HepG2 (cell line): ENCODE data around the gene MTFR1L. TPM values are rescaled to one million over a fixed set of nuclear protein-coding genes. Genes with fewer than 3 reads are reported as not detected.

Experiments
- ATAC-seq: fragments of 200-7000 bp; cut with Tn5 transposase; 3 replicates; pipeline ENCODE4 v1.9.1; 2020; ENCODE audit warnings: mild to moderate bottlenecking, moderate library complexity
- BruUV-seq: library from RNA; stranded (reverse); fragments of 400-500 nt; replicated peaks from 2 replicates; lab custom pipeline; 2021; lab: Mats Ljungman, UMichigan
- CTCF ChIA-PET: fragments of 300-600 bp; formaldehyde crosslinking; extraction: SDS; loops from one replicate; lab custom pipeline; 2021; ENCODE audit warnings: low total read pairs, inconsistent platforms, low intra/inter-chr PET ratio; lab: Yijun Ruan, JAX
- POLR2A ChIA-PET: fragments of 350-600 bp; sonication (Branson Sonifier 250); formaldehyde crosslinking; loops from one replicate; lab custom pipeline; 2020; ENCODE audit warnings: antibody characterized with exemption, inconsistent platforms; lab: Yijun Ruan, JAX
- DNase-seq: peaks from one replicate; pipeline ENCODE4 v3.0.0-alpha.2; 2015; ENCODE audit warnings: low spot score
- FAIRE-seq: peaks from 3 replicates; lab custom pipeline; 2011; peaks lifted over from hg19 to GRCh38; lab: Jason Lieb, UNC
- H2AFZ ChIP-seq: one replicate; pipeline ENCODE4 v1.6.1; 2011; ENCODE audit warnings: low read length, inconsistent platforms
- H3K27ac ChIP-seq: fragments of 300-600 bp; 3 replicates; pipeline ENCODE4 v1.8.0; 2011; ENCODE audit warnings: mixed run types, mild to moderate bottlenecking, mixed read lengths, low read length, inconsistent platforms; ENCODE audit not compliant: insufficient read depth; ENCODE audit errors: extremely low read length
- H3K27me3 ChIP-seq, 2 experiments: fragments of 200-600 bp in 1 of 2; 2 replicates in 1 of 2; 3 replicates in 1 of 2; pipeline versions ENCODE4 v1.6.0 to v1.8.0; 2011; ENCODE audit warnings: low read length in 2 of 2, mild to moderate bottlenecking in 2 of 2, moderate library complexity in 2 of 2, inconsistent platforms in 1 of 2; ENCODE audit not compliant: insufficient read depth in 2 of 2, control insufficient read depth in 1 of 2
- H3K36me3 ChIP-seq, 2 experiments: fragments of 200-600 bp in 1 of 2; replicated peaks in 1 of 2; 2 replicates in 1 of 2; 3 replicates in 1 of 2; pipeline versions ENCODE4 v1.5.1 to v1.8.0; 2011; ENCODE audit warnings: low read length in 2 of 2, inconsistent platforms in 1 of 2; ENCODE audit not compliant: insufficient read depth in 2 of 2, control insufficient read depth in 1 of 2
- H3K4me1 ChIP-seq: 2 replicates; pipeline ENCODE4 v1.5.1; 2012; ENCODE audit warnings: low read length, inconsistent platforms; ENCODE audit not compliant: insufficient read depth
- H3K4me2 ChIP-seq: 2 replicates; pipeline ENCODE4 v1.6.0; 2011; ENCODE audit warnings: low read depth, low read length, inconsistent platforms
- H3K4me3 ChIP-seq, 3 experiments: fragments of 200-600 bp in 1 of 3; sonication (generic), shearing (Covaris generic) in 1 of 3; replicated peaks in 1 of 3; 2 replicates each; pipeline ENCODE4 v1.5.1; 2011 to 2016; ENCODE audit warnings: low read length in 3 of 3, inconsistent platforms in 2 of 3, low read depth in 2 of 3, mild to moderate bottlenecking in 2 of 3, control low read depth in 1 of 3, mixed read lengths in 1 of 3; ENCODE audit not compliant: insufficient read depth in 1 of 3
- H3K79me2 ChIP-seq: one replicate; pipeline ENCODE4 v1.6.1; 2011; ENCODE audit warnings: low read length, inconsistent platforms; ENCODE audit not compliant: insufficient read depth
- H3K9ac ChIP-seq: 2 replicates; pipeline ENCODE4 v1.6.0; 2011; ENCODE audit warnings: mild to moderate bottlenecking, low read depth, low read length, inconsistent platforms; ENCODE audit not compliant: insufficient read depth
- H3K9me3 ChIP-seq: 2 replicates; pipeline ENCODE4 v1.5.1; 2012; ENCODE audit warnings: mild to moderate bottlenecking, low read length
- H4K20me1 ChIP-seq: 2 replicates; pipeline ENCODE4 v1.6.0; 2011; ENCODE audit warnings: inconsistent platforms, mild to moderate bottlenecking, low read length, moderate library complexity; ENCODE audit not compliant: insufficient read depth
- CBFB ChIP-seq: sonication (generic); formaldehyde crosslinking; IDR thresholded peaks from 2 replicates; pipeline ENCODE4 v1.4.0; 2020; ENCODE audit warnings: missing genetic modification reagents
- GABPB1 ChIP-seq: IDR thresholded peaks from 2 replicates; pipeline ENCODE4 v1.6.1; 2016; ENCODE audit warnings: mild to moderate bottlenecking, missing genetic modification reagents, moderate library complexity, missing compliant biosample characterization
- HNRNPK ChIP-seq: fragments of 200-400 bp; formaldehyde crosslinking; IDR thresholded peaks from 2 replicates; pipeline ENCODE4 v1.6.1; 2018; ENCODE audit warnings: low read length, low read depth, moderate library complexity, mild to moderate bottlenecking; ENCODE audit not compliant: poor library complexity, severe bottlenecking
- NFRKB ChIP-seq: fragments of 450-650 bp; IDR thresholded peaks from 2 replicates; pipeline ENCODE4 v1.6.1; 2017
- NFYC ChIP-seq: IDR thresholded peaks from 2 replicates; pipeline ENCODE4 v1.6.1; 2016; ENCODE audit warnings: missing genetic modification reagents, missing compliant biosample characterization
- PLRG1 ChIP-seq: fragments of 450-650 bp; conservative IDR thresholded peaks from 2 replicates; pipeline ENCODE4 v1.6.1; 2016
- RAD21 ChIP-seq: fragments of 450-650 bp; formaldehyde crosslinking; IDR thresholded peaks from 2 replicates; pipeline ENCODE4 v1.5.0; 2020; ENCODE audit warnings: mild to moderate bottlenecking
- SOX13 ChIP-seq, 3 experiments: fragments of 450-650 bp in 1 of 3; sonication (generic) in 1 of 3; formaldehyde crosslinking in 1 of 3; IDR thresholded peaks in 2 of 3; conservative IDR thresholded peaks in 1 of 3; 2 replicates each; pipeline versions ENCODE4 v1.5.0 to v1.6.1; 2016 to 2020; ENCODE audit warnings: antibody characterized with exemption in 1 of 3, mild to moderate bottlenecking in 1 of 3, missing compliant biosample characterization in 1 of 3, missing genetic modification reagents in 1 of 3, moderate library complexity in 1 of 3
- SPEN ChIP-seq: sonication (generic); formaldehyde crosslinking; IDR thresholded peaks from 2 replicates; pipeline ENCODE4 v1.5.1; 2020; ENCODE audit warnings: low read depth, mild to moderate bottlenecking, missing genetic modification reagents
- TP53 ChIP-seq: sonication (generic); formaldehyde crosslinking; conservative IDR thresholded peaks from 2 replicates; pipeline ENCODE4 v1.4.0; 2020; ENCODE audit warnings: missing genetic modification reagents
- TRIM22 ChIP-seq: fragments of 450-650 bp; IDR thresholded peaks from 2 replicates; pipeline ENCODE4 v1.6.1; 2017
- ZFX ChIP-seq: sonication (generic); formaldehyde crosslinking; IDR thresholded peaks from 2 replicates; pipeline ENCODE4 v1.4.0; 2020; ENCODE audit warnings: mild to moderate bottlenecking, low read depth, missing genetic modification reagents, moderate library complexity
- ZFYVE20 ChIP-seq: sonication (generic); formaldehyde crosslinking; IDR thresholded peaks from 2 replicates; pipeline ENCODE4 v1.8.0; 2023; ENCODE audit warnings: low read depth, mild to moderate bottlenecking, moderate library complexity, missing genetic modification reagents, borderline replicate concordance
- ZNF281 ChIP-seq: sonication (generic); formaldehyde crosslinking; IDR thresholded peaks from 2 replicates; pipeline ENCODE4 v1.4.0; 2020; ENCODE audit warnings: missing genetic modification reagents, borderline replicate concordance
- ZNF431 ChIP-seq: sonication (generic); formaldehyde crosslinking; IDR thresholded peaks from 2 replicates; pipeline ENCODE4 v1.9.0; 2022; ENCODE audit warnings: missing genetic modification reagents, low read depth, mild to moderate bottlenecking, borderline replicate concordance
- ZNF510 ChIP-seq: sonication (generic); formaldehyde crosslinking; IDR thresholded peaks from 2 replicates; pipeline ENCODE4 v1.4.0; 2020; ENCODE audit warnings: low read depth, mild to moderate bottlenecking, missing genetic modification reagents
- WGBS: methylation state at CpG from one replicate; pipeline ENCODE4 v1.1.6; 2017; ENCODE audit warnings: low lambda C conversion rate; 5-methylcytosine and 5-hydroxymethylcytosine counted together
- in situ Hi-C: cut with HindIII; loops from 2 replicates; pipeline ENCODE4 v1.10.0; 2017; ENCODE audit warnings: low pct_unique_long_range_greater_than_20kb; ENCODE audit not compliant: extremely low pct_ligation_motif_present
- intact Hi-C: fragments of 100-400 bp; cut with micrococcal nuclease; formaldehyde crosslinking; loops from one replicate; pipeline ENCODE4 v1.10.0; 2022; ENCODE audit not compliant: unreplicated experiment
- polyA plus RNA-seq, 8 experiments: library from polyadenylated mRNA; depleted of rRNA in 3 of 8; stranded (reverse) in 7 of 8; unstranded in 1 of 8; fragments of >200 nt; fragmentation: Illumina TruSeq in 4 of 8; extraction: Trizol in 4 of 8; gene quantifications; 2 replicates each; pipeline versions ENCODE4 v1.2.1 to v1.2.3, GENCODE V29; 2011 to 2016; ENCODE audit warnings: low read depth in 4 of 8, missing spikeins in 1 of 8, mixed read lengths in 1 of 8; ENCODE audit not compliant: insufficient read depth in 1 of 8
- total RNA-seq, 5 experiments: library from RNA; depleted of rRNA; stranded (reverse); fragments of >200 nt; fragmentation: Illumina TruSeq; extraction: Trizol; gene quantifications; 2 replicates each; pipeline ENCODE4 v1.2.3, GENCODE V29; 2016; ENCODE audit warnings: low read depth in 1 of 5
- TF ChIP-seq, protein P1 (sequence below): sonication (generic); formaldehyde crosslinking; IDR thresholded peaks from 2 replicates; pipeline ENCODE4 v1.8.1; 2023; ENCODE audit warnings: mild to moderate bottlenecking, missing genetic modification reagents
- TF ChIP-seq, protein P2 (sequence below): sonication (generic); formaldehyde crosslinking; IDR thresholded peaks from 2 replicates; pipeline ENCODE4 v1.8.0; 2022; ENCODE audit warnings: mild to moderate bottlenecking, missing genetic modification reagents, borderline replicate concordance

The MTFR1L gene
- total and polyA plus RNA-seq, 2 of the 13 experiments (the other 11 are each of a cell fraction or from before 2014, with no cell fraction given) = 38.0 to 55.7 TPM

GRCh38 chr1:25805863-25806225 lies 13.9 kb upstream of the MTFR1L start:
- H3K4me1 ChIP-seq = peaks cover 6% of the 10 kb centered on the region
- ATAC-seq (no peak), DNase-seq (no peak), FAIRE-seq (no peak)
- BruUV-seq = no TSS peak
- H3K27ac ChIP-seq = no peak overlapping the region
- 89% methylated on average over 3 of the region's 3 CpGs for WGBS
- no peak overlapping the region for H3K9ac ChIP-seq
- no peak overlapping the region for H3K4me3 ChIP-seq
- H3K36me3 ChIP-seq = no peaks in the 10 kb centered on the region
- H4K20me1 ChIP-seq = no peaks in the 10 kb centered on the region
- in situ Hi-C loops = loop anchor here (25.0 kb wide), 1 partner anchor 194 kb away; the partner anchor contains the start of gene MAN1C1
- intact Hi-C loops = no loop called here
- ChIA-PET POLR2A (no interaction called here), CTCF (no interaction called here)
- no peaks in the 10 kb centered on the region for H3K79me2 ChIP-seq
- no peaks in the 10 kb centered on the region for H3K9me3 ChIP-seq
- no peak overlapping the region for H2AFZ ChIP-seq
- H3K27me3 ChIP-seq = no peaks in the 10 kb centered on the region
- TF ChIP-seq ZNF281 (CRISPR knock-in tag) (no peak), ZFX (CRISPR knock-in tag) (no peak), TP53 (no peak), PLRG1 (no peak), TRIM22 (no peak), ZNF431 (no peak), NFRKB (no peak), NFYC (CRISPR knock-in tag) (no peak), ZNF510 (CRISPR knock-in tag) (no peak), SOX13 (IDR thresholded peaks at IDR 0.05) (no peak), SOX13 (CRISPR knock-in tag; conservative IDR thresholded peaks at IDR 0.05 in 1 of 2, IDR thresholded peaks at IDR 0.05 in 1 of 2) (no peak), RAD21 (CRISPR knock-in tag) (no peak), GABPB1 (CRISPR knock-in tag) (no peak), SPEN (CRISPR knock-in tag) (no peak), ZFYVE20 (no peak), HNRNPK (no peak), CBFB (CRISPR knock-in tag) (no peak)
- TF ChIP-seq, protein P1, sequence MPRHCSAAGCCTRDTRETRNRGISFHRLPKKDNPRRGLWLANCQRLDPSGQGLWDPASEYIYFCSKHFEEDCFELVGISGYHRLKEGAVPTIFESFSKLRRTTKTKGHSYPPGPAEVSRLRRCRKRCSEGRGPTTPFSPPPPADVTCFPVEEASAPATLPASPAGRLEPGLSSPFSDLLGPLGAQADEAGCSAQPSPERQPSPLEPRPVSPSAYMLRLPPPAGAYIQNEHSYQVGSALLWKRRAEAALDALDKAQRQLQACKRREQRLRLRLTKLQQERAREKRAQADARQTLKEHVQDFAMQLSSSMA = no peak
- TF ChIP-seq, protein P2, sequence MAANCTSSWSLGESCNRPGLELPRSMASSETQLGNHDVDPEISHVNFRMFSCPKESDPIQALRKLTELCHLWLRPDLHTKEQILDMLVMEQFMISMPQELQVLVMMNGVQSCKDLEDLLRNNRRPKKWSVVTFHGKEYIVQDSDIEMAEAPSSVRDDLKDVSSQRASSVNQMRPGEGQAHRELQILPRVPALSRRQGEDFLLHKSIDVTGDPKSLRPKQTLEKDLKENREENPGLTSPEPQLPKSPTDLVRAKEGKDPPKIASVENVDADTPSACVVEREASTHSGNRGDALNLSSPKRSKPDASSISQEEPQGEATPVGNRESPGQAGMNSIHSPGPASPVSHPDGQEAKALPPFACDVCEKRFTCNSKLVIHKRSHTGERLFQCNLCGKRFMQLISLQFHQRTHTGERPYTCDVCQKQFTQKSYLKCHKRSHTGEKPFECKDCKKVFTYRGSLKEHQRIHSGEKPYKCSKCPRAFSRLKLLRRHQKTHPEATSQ (CRISPR knock-in tag) = no peak
- H3K4me2 ChIP-seq = no peak overlapping the region
